ENCODE measurements around the gene SCMH1. TPM values are rescaled to one million over a fixed set of nuclear protein-coding genes. Genes with fewer than 3 reads are reported as not detected.

SCMH1 gene
- total RNA-seq, 1 donor from 2014 or later: 5.0 TPM

DNA sequence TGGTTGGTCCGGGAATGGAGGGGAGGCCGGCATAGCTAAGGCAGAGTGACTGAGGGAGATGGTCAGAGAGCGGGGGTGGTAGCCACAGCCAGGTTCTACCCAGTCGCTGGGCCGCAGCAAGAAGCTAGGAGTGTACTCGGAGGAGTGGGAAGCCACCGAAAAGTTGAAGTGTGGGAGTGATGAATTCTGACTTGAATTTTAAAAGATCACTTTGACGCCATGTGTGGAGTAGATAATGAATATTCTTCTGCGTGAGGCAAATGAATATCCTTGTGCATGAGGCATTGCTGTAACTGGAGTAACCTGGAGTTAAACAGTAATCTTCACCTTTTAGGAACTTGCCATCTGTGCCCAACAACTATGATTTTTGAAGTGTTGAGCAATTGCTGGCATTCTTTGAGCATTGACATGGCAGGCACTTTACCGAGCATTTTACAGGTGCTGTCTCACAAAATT, 255.8 kb downstream of the SCMH1 start:
- H3K27me3 ChIP-seq (ENCODE audit: control insufficient read depth, insufficient read depth, low read length): no peaks in the 10 kb centered on the region
- TF ChIP-seq CTCF (IDR thresholded peaks at IDR 0.05; ENCODE audit: insufficient read depth, low read length, severe bottlenecking): no peak
- DNase-seq (ENCODE audit: low read depth): no peak
- peaks cover 31% of the 10 kb centered on the region for H3K36me3 ChIP-seq (ENCODE audit: control insufficient read depth, insufficient read depth, low read length)
- no peak overlapping the region for H3K4me3 ChIP-seq (ENCODE audit: low read depth, low read length)
- FAIRE-seq: no peak

GRCh38 chr1:40985875-40986274, 256.2 kb downstream of the SCMH1 start:
- Histone ChIP-seq H3K4me3 (ENCODE audit: low read depth, low read length) (no peak overlapping the region), H3K36me3 (ENCODE audit: control insufficient read depth, insufficient read depth, low read length) (peaks cover 29% of the 10 kb centered on the region), H3K27me3 (ENCODE audit: control insufficient read depth, insufficient read depth, low read length) (no peaks in the 10 kb centered on the region)
- no peak for FAIRE-seq
- DNase-seq (ENCODE audit: low read depth): no peak
- no peak for TF ChIP-seq CTCF (IDR thresholded peaks at IDR 0.05; ENCODE audit: insufficient read depth, low read length, severe bottlenecking)

DNA sequence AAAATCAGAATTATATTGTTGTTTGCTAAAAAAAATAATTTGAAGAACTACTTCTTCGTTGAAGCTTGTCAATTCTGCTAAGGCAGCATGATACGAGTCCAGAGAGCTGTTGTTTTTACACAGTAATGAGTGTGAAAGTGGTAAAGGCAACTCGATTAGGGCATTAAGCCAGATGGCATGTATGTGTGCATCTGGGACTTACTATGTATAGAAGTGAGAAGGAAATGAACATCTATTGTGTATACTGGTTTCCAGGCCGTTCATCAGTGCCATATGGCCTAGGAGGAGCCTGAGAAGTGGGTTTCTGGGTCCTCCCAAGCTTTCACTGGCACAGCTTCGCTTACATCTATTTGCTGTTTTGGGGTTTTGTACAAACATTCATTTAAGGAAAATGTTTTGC, 256.9 kb downstream of the SCMH1 start:
- TF ChIP-seq CTCF (IDR thresholded peaks at IDR 0.05; ENCODE audit: insufficient read depth, low read length, severe bottlenecking): no peak

DNA sequence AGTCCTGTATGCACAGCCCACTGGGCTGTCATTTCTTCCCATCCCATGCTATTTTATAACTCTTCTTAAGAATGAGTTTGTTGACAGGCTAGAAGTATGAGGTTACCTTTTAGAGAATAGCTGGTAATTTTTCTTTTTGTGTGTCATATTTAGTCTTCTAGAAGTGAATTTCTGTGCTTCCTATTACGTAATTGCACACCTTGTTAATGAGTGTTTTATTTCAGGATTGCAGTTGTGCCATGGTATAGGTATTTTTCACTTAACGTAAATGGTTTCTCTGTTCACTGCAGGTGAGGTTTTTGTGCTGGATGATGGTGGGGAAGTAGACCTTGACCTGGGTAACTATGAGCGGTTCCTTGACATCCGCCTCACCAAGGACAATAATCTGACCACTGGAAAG, 257.6 kb downstream of the SCMH1 start:
- no peak for TF ChIP-seq CTCF (IDR thresholded peaks at IDR 0.05; ENCODE audit: insufficient read depth, low read length, severe bottlenecking)
- no peak for FAIRE-seq
- peak; percentile 37 for DNase-seq (ENCODE audit: low read depth)
- H3K27me3 ChIP-seq (ENCODE audit: control insufficient read depth, insufficient read depth, low read length): no peaks in the 10 kb centered on the region
- H3K4me3 ChIP-seq (ENCODE audit: low read depth, low read length): no peak overlapping the region
- H3K36me3 ChIP-seq (ENCODE audit: control insufficient read depth, insufficient read depth, low read length): peaks cover 27% of the 10 kb centered on the region

More for the DNA sequence above, 256.9 kb downstream of the SCMH1 start:
- peaks cover 29% of the 10 kb centered on the region for H3K36me3 ChIP-seq (ENCODE audit: control insufficient read depth, insufficient read depth, low read length)
- DNase-seq (ENCODE audit: low read depth) (no peak), FAIRE-seq (no peak)
- no peak overlapping the region for H3K4me3 ChIP-seq (ENCODE audit: low read depth, low read length)
- no peaks in the 10 kb centered on the region for H3K27me3 ChIP-seq (ENCODE audit: control insufficient read depth, insufficient read depth, low read length)

DNA sequence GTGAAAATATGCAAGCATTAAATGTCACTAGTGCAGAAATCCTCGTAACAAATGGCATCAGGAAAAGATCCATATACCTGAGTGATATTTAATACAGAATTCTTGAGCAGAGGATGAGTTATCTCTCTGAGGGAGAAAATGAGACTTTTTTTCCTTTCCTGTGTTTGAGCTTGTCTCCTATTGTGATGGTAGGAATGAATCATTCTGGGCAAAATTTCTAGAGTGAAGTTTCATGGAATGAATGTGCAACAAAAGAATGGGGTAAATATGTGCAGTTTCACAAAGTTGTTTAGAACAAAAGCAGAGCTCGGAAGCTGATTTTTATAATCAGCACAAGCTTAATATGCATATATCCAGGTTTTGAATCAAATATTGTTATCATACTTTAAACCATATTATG, 258.0 kb downstream of the SCMH1 start:
- DNase-seq (ENCODE audit: low read depth): peak; percentile 79
- no peak for TF ChIP-seq CTCF (IDR thresholded peaks at IDR 0.05; ENCODE audit: insufficient read depth, low read length, severe bottlenecking)
- no peak for FAIRE-seq
- peaks cover 23% of the 10 kb centered on the region for H3K36me3 ChIP-seq (ENCODE audit: control insufficient read depth, insufficient read depth, low read length)
- no peaks in the 10 kb centered on the region for H3K27me3 ChIP-seq (ENCODE audit: control insufficient read depth, insufficient read depth, low read length)
- no peak overlapping the region for H3K4me3 ChIP-seq (ENCODE audit: low read depth, low read length)

GRCh38 chr1:40983286-40983685, 258.8 kb downstream of the SCMH1 start:
- no peaks in the 10 kb centered on the region for H3K27me3 ChIP-seq (ENCODE audit: control insufficient read depth, insufficient read depth, low read length)
- peaks cover 18% of the 10 kb centered on the region for H3K36me3 ChIP-seq (ENCODE audit: control insufficient read depth, insufficient read depth, low read length)
- no peak overlapping the region for H3K4me3 ChIP-seq (ENCODE audit: low read depth, low read length)
- TF ChIP-seq CTCF (IDR thresholded peaks at IDR 0.05; ENCODE audit: insufficient read depth, low read length, severe bottlenecking): no peak
- FAIRE-seq (no peak), DNase-seq (ENCODE audit: low read depth) (peak; percentile 35)
